ENCODE measurements around the gene TSPAN18. TPM values are rescaled to one million over a fixed set of nuclear protein-coding genes. Genes with fewer than 3 reads are reported as not detected.

The TSPAN18 gene
- total and polyA plus RNA-seq, 2 donors from 2014 or later: 13.8 to 38.1 TPM

GRCh38 chr11:44826922-44827643 lies 100.3 kb downstream of the TSPAN18 start:
- no peak for FAIRE-seq
- no peak for TF ChIP-seq CTCF (IDR thresholded peaks at IDR 0.05; ENCODE audit: borderline replicate concordance, extremely low read depth, insufficient read depth)
- intact Hi-C loops (cut with DNase I): no loop called here
- H3K36me3 ChIP-seq (ENCODE audit: control insufficient read depth in 2 of 3, insufficient read depth in 3 of 3, low read length in 3 of 3): no peaks in the 10 kb centered on the region
- peaks cover 0 to 7% (median 0%) of the 10 kb centered on the region in 3 donors for H3K9me3 ChIP-seq (ENCODE audit: control insufficient read depth in 2 of 3, insufficient read depth in 1 of 3, low read length in 3 of 3)
- H3K27me3 ChIP-seq (ENCODE audit: control insufficient read depth, insufficient read depth, low read length): no peaks in the 10 kb centered on the region
- H3K4me1 ChIP-seq (ENCODE audit: control insufficient read depth in 2 of 3, insufficient read depth in 2 of 3, low read depth in 1 of 3, low read length in 3 of 3): peaks cover 0 to 2% (median 0%) of the 10 kb centered on the region in 3 donors
- no peak overlapping the region for H3K9ac ChIP-seq (ENCODE audit: low read length in 3 of 3)
- H3K4me3 ChIP-seq (ENCODE audit: low read length in 3 of 3): no peak overlapping the region
- no peak for DNase-seq
- H3K27ac ChIP-seq (ENCODE audit: low read depth in 2 of 2, low read length in 2 of 2): no peak overlapping the region

DNA sequence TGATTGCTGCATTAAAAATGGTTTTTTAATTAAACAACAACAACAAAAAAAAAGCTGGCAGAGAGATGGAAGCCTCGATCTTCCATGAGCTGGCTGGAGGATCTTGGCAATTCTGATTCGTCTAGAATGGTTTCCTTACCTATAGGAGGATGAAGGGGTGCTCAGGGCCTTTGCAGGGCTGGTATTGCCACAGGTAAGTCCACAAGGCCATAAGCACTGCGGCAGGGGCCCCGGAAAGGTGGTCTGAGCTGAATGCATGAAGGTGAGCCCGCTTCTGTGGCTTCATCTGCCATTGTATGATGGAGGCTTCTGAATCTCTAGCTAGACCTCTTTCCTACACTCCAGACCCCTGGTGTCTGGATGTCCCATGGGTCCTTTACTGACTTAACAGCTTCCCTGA lies 101.5 kb downstream of the TSPAN18 start:
- TF ChIP-seq CTCF (IDR thresholded peaks at IDR 0.05; ENCODE audit: borderline replicate concordance, extremely low read depth, insufficient read depth): no peak
- no peaks in the 10 kb centered on the region for H3K9me3 ChIP-seq (ENCODE audit: control insufficient read depth in 2 of 3, insufficient read depth in 1 of 3, low read length in 3 of 3)
- H3K4me3 ChIP-seq (ENCODE audit: low read length in 3 of 3): no peak overlapping the region
- no peaks in the 10 kb centered on the region for H3K36me3 ChIP-seq (ENCODE audit: control insufficient read depth in 2 of 3, insufficient read depth in 3 of 3, low read length in 3 of 3)
- intact Hi-C loops (cut with DNase I): no loop called here
- no peak for DNase-seq
- no peak for FAIRE-seq
- peaks cover 0 to 2% (median 2%) of the 10 kb centered on the region in 3 donors for H3K4me1 ChIP-seq (ENCODE audit: control insufficient read depth in 2 of 3, insufficient read depth in 2 of 3, low read depth in 1 of 3, low read length in 3 of 3)
- no peak overlapping the region for H3K9ac ChIP-seq (ENCODE audit: low read length in 3 of 3)
- no peaks in the 10 kb centered on the region for H3K27me3 ChIP-seq (ENCODE audit: control insufficient read depth, insufficient read depth, low read length)
- no peak overlapping the region for H3K27ac ChIP-seq (ENCODE audit: low read depth in 2 of 2, low read length in 2 of 2)

DNA sequence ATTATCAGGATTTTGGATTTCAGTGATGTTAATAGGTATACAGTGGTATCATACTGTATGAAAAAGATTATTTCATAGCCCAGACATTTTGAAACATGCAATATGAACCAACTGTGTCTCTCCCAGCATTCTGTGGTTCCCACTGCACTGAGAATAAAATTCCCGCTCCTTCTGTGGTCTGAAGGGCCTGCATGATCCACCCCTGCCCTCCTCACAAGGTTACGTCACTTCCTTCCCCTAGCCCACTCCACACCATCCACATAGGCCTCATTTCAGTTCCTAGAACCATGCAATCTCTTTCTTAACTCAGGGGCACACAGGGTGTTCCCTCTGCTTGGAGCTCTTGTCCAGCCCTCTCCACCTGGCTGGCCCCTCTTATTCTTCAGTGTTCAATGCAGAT lies 103.1 kb downstream of the TSPAN18 start:
- Histone ChIP-seq H3K4me1 (ENCODE audit: control insufficient read depth in 2 of 3, insufficient read depth in 2 of 3, low read depth in 1 of 3, low read length in 3 of 3) (peaks cover 0 to 16% (median 8%) of the 10 kb centered on the region in 3 donors), H3K4me3 (ENCODE audit: low read length in 3 of 3) (no peak overlapping the region), H3K36me3 (ENCODE audit: control insufficient read depth in 2 of 3, insufficient read depth in 3 of 3, low read length in 3 of 3) (no peaks in the 10 kb centered on the region), H3K27me3 (ENCODE audit: control insufficient read depth, insufficient read depth, low read length) (no peaks in the 10 kb centered on the region), H3K9me3 (ENCODE audit: control insufficient read depth in 2 of 3, insufficient read depth in 1 of 3, low read length in 3 of 3) (no peaks in the 10 kb centered on the region), H3K27ac (ENCODE audit: low read depth in 2 of 2, low read length in 2 of 2) (no peak overlapping the region), H3K9ac (ENCODE audit: low read length in 3 of 3) (no peak overlapping the region)
- no peak for FAIRE-seq
- no peak for DNase-seq
- intact Hi-C loops (cut with DNase I): no loop called here
- TF ChIP-seq CTCF (IDR thresholded peaks at IDR 0.05; ENCODE audit: borderline replicate concordance, extremely low read depth, insufficient read depth): no peak
